KOPT-K1 (cell line): ENCODE results near the gene CLDN22.

ENCODE experiments used
- H3K27ac ChIP-seq: fragments of 200-600 bp; sonication (generic); 2 replicates; pipeline ENCODE4 v1.5.1; 2016; ENCODE audit warnings: antibody characterized with exemption, mild to moderate bottlenecking, low read depth, low read length; ENCODE audit not compliant: poor library complexity, severe bottlenecking
- H3K36me3 ChIP-seq: fragments of 200-600 bp; sonication (generic); 2 replicates; pipeline ENCODE4 v1.5.1; 2017; ENCODE audit warnings: antibody characterized with exemption, mild to moderate bottlenecking, low read length, moderate library complexity; ENCODE audit not compliant: insufficient read depth
- H3K9me3 ChIP-seq: fragments of 200-600 bp; sonication (generic); 2 replicates; pipeline ENCODE4 v1.5.1; 2017; ENCODE audit warnings: antibody characterized with exemption, low read length, mild to moderate bottlenecking; ENCODE audit not compliant: insufficient read depth, poor library complexity, severe bottlenecking

CLDN22 gene

GRCh38 chr4:183350317-183351071 lies 30.4 kb upstream of the CLDN22 start:
- H3K27ac ChIP-seq = no peak overlapping the region
- no peaks in the 10 kb centered on the region for H3K36me3 ChIP-seq
- H3K9me3 ChIP-seq = no peaks in the 10 kb centered on the region

GRCh38 chr4:183349673-183350072 lies 29.6 kb upstream of the CLDN22 start:
- Histone ChIP-seq H3K9me3 (no peaks in the 10 kb centered on the region), H3K36me3 (no peaks in the 10 kb centered on the region), H3K27ac (no peak overlapping the region)

GRCh38 chr4:183348706-183349659 lies 28.9 kb upstream of the CLDN22 start:
- Histone ChIP-seq H3K36me3 (no peaks in the 10 kb centered on the region), H3K27ac (no peak overlapping the region), H3K9me3 (no peaks in the 10 kb centered on the region)

DNA sequence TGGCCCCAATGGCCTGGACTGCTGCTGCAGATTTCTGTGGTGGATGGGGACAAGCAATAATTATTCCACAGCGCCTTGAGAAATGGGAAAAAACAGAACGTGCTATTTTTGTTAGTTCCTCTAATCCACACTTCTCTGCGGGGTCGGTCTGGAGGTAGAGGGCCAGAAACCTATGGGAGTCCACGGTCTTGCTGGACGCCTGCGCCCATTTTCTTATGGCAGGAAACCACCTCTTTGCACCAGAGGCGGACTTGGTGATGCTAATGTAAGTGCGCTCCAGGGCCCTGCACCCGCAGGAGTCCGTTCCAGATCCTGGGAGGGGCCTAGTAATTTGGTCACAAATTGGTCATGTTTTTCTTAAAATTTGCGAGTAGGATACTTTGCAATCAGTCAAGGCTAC lies 28.1 kb upstream of the CLDN22 start:
- Histone ChIP-seq H3K36me3 (no peaks in the 10 kb centered on the region), H3K27ac (no peak overlapping the region)

DNA sequence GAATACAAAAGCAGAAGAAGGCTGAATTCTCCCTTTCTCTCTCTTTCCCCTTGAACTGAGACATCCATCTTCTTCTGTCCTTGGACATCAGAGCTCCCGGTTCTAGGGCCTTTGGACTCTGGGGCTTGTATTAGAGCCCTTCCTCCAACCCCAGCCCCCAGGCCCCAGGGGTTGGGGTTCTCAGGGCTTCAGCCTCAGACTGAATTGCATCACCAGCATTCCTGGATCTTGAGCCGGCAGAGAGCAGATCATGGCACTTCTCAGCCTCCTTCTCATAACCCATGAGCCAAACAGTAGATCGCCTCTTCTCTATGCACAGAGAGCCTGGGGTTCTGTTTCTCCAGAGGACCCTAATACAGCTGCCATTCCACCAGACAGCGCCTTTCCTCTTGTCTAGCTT lies 27.5 kb upstream of the CLDN22 start:
- Histone ChIP-seq H3K36me3 (no peaks in the 10 kb centered on the region), H3K9me3 (no peaks in the 10 kb centered on the region), H3K27ac (no peak overlapping the region)

More for the DNA sequence above, 28.1 kb upstream of the CLDN22 start:
- no peaks in the 10 kb centered on the region for H3K9me3 ChIP-seq

- Histone ChIP-seq H3K27ac (no peak overlapping the region), H3K36me3 (no peaks in the 10 kb centered on the region), H3K9me3 (no peaks in the 10 kb centered on the region)
These were observed 27.1 kb upstream of the CLDN22 start for GRCh38 chr4:183347146-183347545.

- Histone ChIP-seq H3K27ac (no peak overlapping the region), H3K36me3 (no peaks in the 10 kb centered on the region), H3K9me3 (no peaks in the 10 kb centered on the region)
These were observed 25.2 kb upstream of the CLDN22 start for GRCh38 chr4:183345261-183345660.

DNA sequence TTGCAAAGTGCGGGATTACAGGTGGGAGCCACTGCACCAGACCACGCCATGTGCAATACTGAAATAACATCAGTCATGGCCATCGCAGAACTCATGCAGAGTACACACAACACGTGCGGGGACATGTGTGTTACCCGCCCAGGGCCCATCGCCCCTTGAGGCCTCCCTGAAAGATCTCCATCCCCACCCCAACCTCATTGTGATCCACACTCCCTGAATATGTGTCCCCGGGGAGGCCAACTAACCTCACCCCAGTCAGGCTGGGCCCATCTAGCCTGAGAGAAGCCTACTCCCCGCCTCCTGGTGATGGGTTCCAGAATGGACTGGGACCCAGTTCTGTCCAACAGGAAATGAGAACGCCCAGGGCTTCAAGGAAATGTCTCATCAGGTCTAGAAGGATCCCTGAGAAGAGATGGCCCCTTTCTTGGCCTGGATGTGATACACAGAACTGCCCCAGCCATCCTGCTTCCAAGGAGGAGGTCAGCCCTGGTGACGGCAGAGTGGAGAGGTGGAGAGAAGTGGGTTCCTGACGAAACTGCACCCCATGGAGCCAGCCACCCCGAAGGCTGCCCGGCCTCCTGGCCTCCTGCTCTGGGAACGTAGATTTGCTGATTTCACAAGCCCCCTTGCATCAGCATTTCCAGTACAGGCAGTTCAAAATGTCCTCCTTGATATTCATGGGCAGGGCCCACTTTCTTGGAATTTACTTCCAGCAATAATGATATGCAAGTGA lies 24.6 kb upstream of the CLDN22 start:
- H3K36me3 ChIP-seq = no peaks in the 10 kb centered on the region
- H3K9me3 ChIP-seq = no peaks in the 10 kb centered on the region
- H3K27ac ChIP-seq = no peak overlapping the region

GRCh38 chr4:183343730-183344129 lies 23.7 kb upstream of the CLDN22 start:
- Histone ChIP-seq H3K9me3 (no peaks in the 10 kb centered on the region), H3K27ac (no peak overlapping the region), H3K36me3 (no peaks in the 10 kb centered on the region)

DNA sequence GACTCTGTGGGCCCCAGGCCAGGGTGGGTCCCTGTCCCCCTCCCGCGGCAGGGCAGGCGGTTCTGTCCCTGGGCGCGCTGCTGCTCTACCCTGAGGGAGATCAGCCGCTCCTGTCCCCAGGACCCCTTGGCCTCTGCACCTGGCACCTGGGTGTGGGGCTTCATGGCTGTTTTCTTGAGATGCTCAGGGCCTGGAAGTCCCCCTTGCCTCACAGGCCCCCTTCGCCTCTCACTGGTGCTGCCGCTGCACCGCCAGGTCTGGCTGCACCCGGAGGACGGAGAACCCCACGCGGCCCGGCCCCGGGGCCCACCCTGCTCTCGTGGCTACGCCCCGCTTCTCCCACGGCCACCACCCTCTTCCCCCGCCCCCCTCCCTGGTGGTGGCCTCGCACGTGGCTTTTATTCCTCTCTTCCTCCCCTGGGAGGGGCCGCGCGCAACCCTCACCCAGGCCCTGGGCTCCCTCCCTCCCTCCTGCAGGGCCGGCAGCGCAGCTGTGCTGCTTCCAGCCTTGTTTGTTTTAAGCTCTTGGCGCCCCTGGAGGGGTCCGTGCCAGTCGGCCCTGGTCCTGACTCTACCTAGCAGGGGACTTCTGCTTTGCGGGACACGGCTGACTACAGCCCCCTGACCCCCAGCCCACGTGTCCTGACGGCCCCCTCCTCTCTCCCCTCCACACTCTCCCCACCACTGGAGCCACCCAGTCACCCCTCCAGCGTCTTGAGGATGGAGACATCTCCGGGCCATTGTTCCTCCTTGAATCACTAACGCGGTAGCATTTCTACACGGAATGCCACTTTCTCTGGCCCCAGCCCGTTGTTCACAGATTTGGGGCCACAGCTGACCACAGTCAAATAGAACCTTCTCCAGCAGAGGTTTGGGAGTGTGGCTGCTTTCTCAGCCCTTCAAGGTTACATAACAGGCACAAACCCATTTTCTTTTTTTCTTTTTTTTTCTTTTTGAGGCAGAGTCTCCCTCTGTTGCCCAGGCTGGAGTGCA lies 22.8 kb upstream of the CLDN22 start:
- Histone ChIP-seq H3K36me3 (no peaks in the 10 kb centered on the region), H3K27ac (no peak overlapping the region), H3K9me3 (no peaks in the 10 kb centered on the region)

DNA sequence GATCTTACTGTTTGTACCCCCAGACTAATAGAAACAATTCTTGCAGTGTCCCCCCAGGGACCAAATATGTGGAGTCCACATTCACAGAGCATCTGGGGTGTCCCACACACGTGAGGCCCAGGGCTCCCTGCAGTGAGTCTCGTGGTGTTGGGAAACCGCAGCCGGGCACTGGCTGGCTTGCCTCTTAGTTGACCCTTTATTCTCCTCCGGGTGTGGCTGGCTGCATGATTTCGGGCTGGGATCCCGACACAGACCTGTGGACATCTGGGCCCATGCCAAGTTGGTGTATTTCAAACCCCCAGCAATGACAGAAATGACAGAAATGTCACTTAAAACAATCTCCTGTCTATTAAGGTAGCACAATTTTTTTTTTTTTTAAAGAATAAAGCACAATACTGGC lies 17.8 kb upstream of the CLDN22 start:
- Histone ChIP-seq H3K9me3 (no peaks in the 10 kb centered on the region), H3K36me3 (no peaks in the 10 kb centered on the region), H3K27ac (no peak overlapping the region)

- no peak overlapping the region for H3K27ac ChIP-seq
- no peaks in the 10 kb centered on the region for H3K36me3 ChIP-seq
- no peaks in the 10 kb centered on the region for H3K9me3 ChIP-seq
These were observed 17.3 kb upstream of the CLDN22 start for GRCh38 chr4:183337349-183337748.

- Histone ChIP-seq H3K9me3 (no peaks in the 10 kb centered on the region), H3K36me3 (no peaks in the 10 kb centered on the region), H3K27ac (no peak overlapping the region)
These were observed 15.4 kb upstream of the CLDN22 start for GRCh38 chr4:183335369-183335940.

DNA sequence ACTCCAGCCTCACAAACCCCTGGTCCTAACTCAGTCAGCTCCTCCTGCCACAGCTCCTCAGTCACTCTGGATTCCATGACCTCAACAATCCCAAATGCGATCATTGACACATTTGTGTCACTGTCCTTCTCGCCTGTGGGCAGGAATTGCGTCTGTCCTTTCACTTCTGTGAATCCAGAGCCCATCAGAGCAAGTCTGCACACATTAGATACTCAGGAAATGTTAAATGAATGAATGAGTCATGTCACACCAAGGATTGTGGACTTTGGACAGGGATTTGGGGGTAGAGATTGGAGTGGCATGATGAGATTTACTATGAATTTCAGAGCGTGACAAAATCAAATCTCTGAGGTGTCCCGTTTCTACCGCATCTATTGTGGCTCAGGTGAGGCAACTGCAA lies 13.9 kb upstream of the CLDN22 start:
- no peak overlapping the region for H3K27ac ChIP-seq
- no peaks in the 10 kb centered on the region for H3K9me3 ChIP-seq

More for the DNA sequence above, 13.9 kb upstream of the CLDN22 start:
- no peaks in the 10 kb centered on the region for H3K36me3 ChIP-seq
